GM12878 (cell line): Measurements from ENCODE around the gene ATOSA. TPM values are rescaled to one million over a fixed set of nuclear protein-coding genes. Genes with fewer than 3 reads are reported as not detected.

ENCODE experiments used
- ATAC-seq: fragments of 200-7000 bp; cut with Tn5 transposase; 3 replicates; pipeline ENCODE4 v1.9.1; 2020; ENCODE audit warnings: mild to moderate bottlenecking, moderate library complexity
- BruUV-seq: library from RNA; stranded (reverse); fragments of 400-500 nt; replicated peaks from 2 replicates; lab custom pipeline; 2021; lab: Mats Ljungman, UMichigan
- CTCF ChIA-PET: fragments of 300-600 bp; sonication (Branson Sonifier 250); formaldehyde crosslinking; extraction: SDS; loops from one replicate; lab custom pipeline; 2021; ENCODE audit warnings: inconsistent platforms; lab: Yijun Ruan, JAX
- POLR2A ChIA-PET: fragments of 350-600 bp; formaldehyde crosslinking; extraction: SDS; loops from one replicate; lab custom pipeline; 2021; ENCODE audit warnings: inconsistent platforms; lab: Charles Lee
- RAD21 ChIA-PET: fragments of 300-600 bp; sonication (Branson Sonifier 250); formaldehyde crosslinking; loops from one replicate; lab custom pipeline; 2023; ENCODE audit warnings: antibody characterized with exemption; ENCODE audit not compliant: unreplicated experiment; lab: Charles Lee
- SMC1A ChIA-PET: fragments of 300-600 bp; sonication (Branson Sonifier 250); formaldehyde crosslinking; loops from one replicate; lab custom pipeline; 2023; ENCODE audit not compliant: unreplicated experiment, uncharacterized antibody; lab: Charles Lee
- DNase-seq: peaks from one replicate; pipeline ENCODE4 v3.0.0-alpha.2; 2011; ENCODE audit warnings: low read depth, low spot score
- FAIRE-seq: peaks from 3 replicates; lab custom pipeline; 2011; peaks lifted over from hg19 to GRCh38; lab: Jason Lieb, UNC
- H2AFZ ChIP-seq: 2 replicates; pipeline ENCODE4 v1.6.0; 2011; ENCODE audit warnings: low read depth, low read length, control low read depth; ENCODE audit not compliant: control insufficient read depth
- H3K27ac ChIP-seq: 2 replicates; pipeline ENCODE4 v1.5.1; 2011; ENCODE audit warnings: control low read depth; ENCODE audit not compliant: control insufficient read depth, insufficient read depth
- H3K27me3 ChIP-seq, 2 experiments: replicated peaks in 1 of 2; 2 replicates each; pipeline versions ENCODE4 v1.6.0 to v1.6.1; 2011; ENCODE audit warnings: low read length in 1 of 2; ENCODE audit not compliant: control insufficient read depth in 2 of 2, insufficient read depth in 2 of 2
- H3K36me3 ChIP-seq, 2 experiments: 2 replicates each; pipeline ENCODE4 v1.5.1; 2011; ENCODE audit warnings: low read length in 1 of 2; ENCODE audit not compliant: control insufficient read depth in 2 of 2, insufficient read depth in 2 of 2
- H3K4me1 ChIP-seq: 2 replicates; pipeline ENCODE4 v1.6.1; 2011; ENCODE audit warnings: mild to moderate bottlenecking, low read length, moderate library complexity, mixed read lengths; ENCODE audit not compliant: control insufficient read depth, insufficient read depth
- H3K4me2 ChIP-seq: 2 replicates; pipeline ENCODE4 v1.6.0; 2011; ENCODE audit warnings: control low read depth; ENCODE audit not compliant: control insufficient read depth, insufficient read depth
- H3K4me3 ChIP-seq: fragments of 200-600 bp; sonication (generic); 2 replicates; pipeline ENCODE4 v1.5.1; 2016
- H3K79me2 ChIP-seq: 2 replicates; pipeline ENCODE4 v1.6.0; 2011; ENCODE audit warnings: low read length; ENCODE audit not compliant: control insufficient read depth, insufficient read depth
- H3K9ac ChIP-seq: 2 replicates; pipeline ENCODE4 v1.8.0; 2011; ENCODE audit warnings: low read length, control low read depth, mixed read lengths; ENCODE audit not compliant: control insufficient read depth, insufficient read depth
- H3K9me3 ChIP-seq: replicated peaks from 3 replicates; pipeline ENCODE4 v1.5.1; 2011; ENCODE audit warnings: mild to moderate bottlenecking, low read length; ENCODE audit not compliant: control insufficient read depth, insufficient read depth
- H4K20me1 ChIP-seq: 2 replicates; pipeline ENCODE4 v1.6.0; 2011; ENCODE audit not compliant: control insufficient read depth, insufficient read depth
- EED ChIP-seq: sonication (generic); IDR thresholded peaks from 2 replicates; pipeline ENCODE4 v1.6.1; 2016; ENCODE audit warnings: antibody characterized with exemption, low read depth
- ESRRA ChIP-seq: IDR thresholded peaks from 2 replicates; pipeline ENCODE4 v1.6.1; 2012; ENCODE audit warnings: mild to moderate bottlenecking, low read length, improper control_type of control experiment
- JUNB ChIP-seq: IDR thresholded peaks from 2 replicates; pipeline ENCODE4 v1.6.1; 2016; ENCODE audit warnings: antibody characterized with exemption, mild to moderate bottlenecking
- RAD21 ChIP-seq: IDR thresholded peaks from 2 replicates; pipeline ENCODE4 v1.6.1; 2011; ENCODE audit warnings: mild to moderate bottlenecking, low read depth, low read length, moderate library complexity; ENCODE audit not compliant: insufficient read depth
- TAF1 ChIP-seq: IDR thresholded peaks from 2 replicates; pipeline ENCODE4 v1.6.1; 2011; ENCODE audit warnings: mild to moderate bottlenecking, low read depth, low read length, borderline replicate concordance
- TBL1XR1 ChIP-seq: IDR thresholded peaks from 2 replicates; pipeline ENCODE4 v1.6.1; 2012; ENCODE audit warnings: low read depth, low read length, improper control_type of control experiment
- TCF3 ChIP-seq: IDR thresholded peaks from 2 replicates; pipeline ENCODE4 v1.6.1; 2012; ENCODE audit warnings: low read depth, mild to moderate bottlenecking, low read length, borderline replicate concordance; ENCODE audit not compliant: insufficient read depth
- TCF7 ChIP-seq: IDR thresholded peaks from 2 replicates; pipeline ENCODE4 v1.6.1; 2014; ENCODE audit warnings: antibody characterized with exemption, borderline replicate concordance
- ZZZ3 ChIP-seq: IDR thresholded peaks from 2 replicates; pipeline ENCODE4 v1.6.1; 2011; ENCODE audit warnings: low read depth; ENCODE audit not compliant: control insufficient read depth, insufficient read length
- WGBS: methylation state at CpG from one replicate; pipeline ENCODE4 v1.1.6; 2016; ENCODE audit warnings: low lambda C conversion rate; ENCODE audit not compliant: insufficient replicate concordance, insufficient coverage; ENCODE audit errors: missing lambda C conversion rate; 5-methylcytosine and 5-hydroxymethylcytosine counted together
- in situ Hi-C: fragments of 300-500 bp; cut with MboI; formaldehyde crosslinking; loops from 9 replicates; pipeline ENCODE4 v1.14.3; 2018; ENCODE audit warnings: mixed read lengths
- intact Hi-C: fragments of 100-400 bp; cut with micrococcal nuclease; formaldehyde crosslinking; loops from one replicate; pipeline ENCODE4 v1.14.2; 2022; ENCODE audit not compliant: unreplicated experiment
- polyA plus RNA-seq, 11 experiments: library from polyadenylated mRNA; depleted of rRNA in 4 of 11; unstranded in 6 of 11; stranded (reverse) in 5 of 11; fragments of >200 nt; fragmentation: Nextera tagmentation in 4 of 11; fragmentation: Illumina TruSeq in 1 of 11; extraction: Ambion mirVana in 4 of 11; extraction: Trizol in 1 of 11; gene quantifications; 1 replicate in 1 of 11; 2 replicates in 10 of 11; pipeline versions ENCODE4 v1.2.1 to v1.2.3, GENCODE V29; 2011 to 2016; ENCODE audit warnings: inconsistent platforms in 2 of 11, missing spikeins in 2 of 11, low read depth in 1 of 11
- total RNA-seq, 4 experiments: library from RNA; depleted of rRNA in 3 of 4; stranded (reverse); fragments of >200 nt in 3 of 4; fragmentation: Illumina TruSeq in 1 of 4; extraction: Trizol in 1 of 4; gene quantifications; 2 replicates each; pipeline versions ENCODE4 v1.2.1 to v1.2.3, GENCODE V29; 2013 to 2021
- TF ChIP-seq, protein P1 (sequence below): fragments of 450-650 bp; IDR thresholded peaks from 2 replicates; pipeline ENCODE4 v1.6.1; 2017; ENCODE audit warnings: low read depth, mild to moderate bottlenecking, moderate library complexity
- TF ChIP-seq, protein P2 (sequence below): fragments of 450-650 bp; IDR thresholded peaks from 2 replicates; pipeline ENCODE4 v1.6.1; 2014; ENCODE audit warnings: mild to moderate bottlenecking
- TF ChIP-seq, protein P3 (sequence below): fragments of 450-650 bp; IDR thresholded peaks from 2 replicates; pipeline ENCODE4 v1.6.1; 2016; ENCODE audit warnings: mild to moderate bottlenecking
- TF ChIP-seq, protein P4 (sequence below): IDR thresholded peaks from 2 replicates; pipeline ENCODE4 v1.6.1; 2012; ENCODE audit warnings: low read depth, low read length, improper control_type of control experiment
- TF ChIP-seq, protein P5 (sequence below): fragments of 150-350 bp; IDR thresholded peaks from 2 replicates; pipeline ENCODE4 v1.6.1; 2016; ENCODE audit warnings: low read depth, low read length

The ATOSA gene
- total and polyA plus RNA-seq, 10 of the 15 experiments (the other 5 are each of a cell fraction or from before 2014, with no cell fraction given), result 6.8 to 24.3 (median 14.6) TPM

DNA sequence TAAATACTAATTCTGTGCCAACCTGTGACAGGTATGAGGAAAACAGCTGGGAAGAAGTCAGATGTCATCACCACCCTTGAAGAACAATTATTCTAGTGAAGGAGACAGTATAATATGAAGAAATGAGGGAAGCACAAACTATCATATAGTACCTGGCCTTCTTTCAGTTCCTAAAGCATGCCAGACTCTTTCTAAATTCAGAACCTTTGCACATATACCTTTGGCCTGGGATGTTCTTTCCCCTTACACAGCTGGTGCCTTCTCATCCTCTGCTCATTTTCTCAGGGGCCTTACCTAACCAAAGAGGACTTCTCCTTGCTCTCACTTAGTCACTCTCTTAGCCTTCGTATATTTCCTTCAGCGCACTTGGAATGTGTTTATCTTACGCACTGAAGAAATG, 19.0 kb downstream of the ATOSA start:
- in situ Hi-C loops, result no loop called here
- intact Hi-C loops, result no loop called here
- Histone ChIP-seq H4K20me1 (no peaks in the 10 kb centered on the region), H3K79me2 (no peaks in the 10 kb centered on the region), H3K27me3 (no peaks in the 10 kb centered on the region), H3K4me1 (peaks cover 15% of the 10 kb centered on the region), H3K9me3 (no peaks in the 10 kb centered on the region), H3K36me3 (0 out of 4 replicates have a peak, but pooled peaks cover 0 to 5% of the 10 kb centered on the region in 2 experiments), H3K4me2 (no peak overlapping the region), H2AFZ (no peak overlapping the region), H3K9ac (no peak overlapping the region), H3K4me3 (no peak overlapping the region), H3K27ac (no peak overlapping the region)
- POLR2A ChIA-PET, result no interaction called here
- CTCF ChIA-PET, result interaction anchor here (1.8 kb wide), 1 partner anchor 67 kb away, joined by 4 read pairs; no protein-coding TSS in a partner anchor
- FAIRE-seq, result no peak
- DNase-seq, result no peak
- no TSS peak for BruUV-seq
- no peak for ATAC-seq
- 99% methylated on average over 3 of the region's 3 CpGs for WGBS
- RAD21 ChIA-PET, result no interaction called here
- SMC1A ChIA-PET, result no interaction called here
- TF ChIP-seq TCF3, result no peak
- TF ChIP-seq, protein P1, sequence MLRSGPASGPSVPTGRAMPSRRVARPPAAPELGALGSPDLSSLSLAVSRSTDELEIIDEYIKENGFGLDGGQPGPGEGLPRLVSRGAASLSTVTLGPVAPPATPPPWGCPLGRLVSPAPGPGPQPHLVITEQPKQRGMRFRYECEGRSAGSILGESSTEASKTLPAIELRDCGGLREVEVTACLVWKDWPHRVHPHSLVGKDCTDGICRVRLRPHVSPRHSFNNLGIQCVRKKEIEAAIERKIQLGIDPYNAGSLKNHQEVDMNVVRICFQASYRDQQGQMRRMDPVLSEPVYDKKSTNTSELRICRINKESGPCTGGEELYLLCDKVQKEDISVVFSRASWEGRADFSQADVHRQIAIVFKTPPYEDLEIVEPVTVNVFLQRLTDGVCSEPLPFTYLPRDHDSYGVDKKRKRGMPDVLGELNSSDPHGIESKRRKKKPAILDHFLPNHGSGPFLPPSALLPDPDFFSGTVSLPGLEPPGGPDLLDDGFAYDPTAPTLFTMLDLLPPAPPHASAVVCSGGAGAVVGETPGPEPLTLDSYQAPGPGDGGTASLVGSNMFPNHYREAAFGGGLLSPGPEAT, result no peak
- no peak for TF ChIP-seq TAF1
- TF ChIP-seq, protein P2, sequence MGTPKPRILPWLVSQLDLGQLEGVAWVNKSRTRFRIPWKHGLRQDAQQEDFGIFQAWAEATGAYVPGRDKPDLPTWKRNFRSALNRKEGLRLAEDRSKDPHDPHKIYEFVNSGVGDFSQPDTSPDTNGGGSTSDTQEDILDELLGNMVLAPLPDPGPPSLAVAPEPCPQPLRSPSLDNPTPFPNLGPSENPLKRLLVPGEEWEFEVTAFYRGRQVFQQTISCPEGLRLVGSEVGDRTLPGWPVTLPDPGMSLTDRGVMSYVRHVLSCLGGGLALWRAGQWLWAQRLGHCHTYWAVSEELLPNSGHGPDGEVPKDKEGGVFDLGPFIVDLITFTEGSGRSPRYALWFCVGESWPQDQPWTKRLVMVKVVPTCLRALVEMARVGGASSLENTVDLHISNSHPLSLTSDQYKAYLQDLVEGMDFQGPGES, result no peak
- TF ChIP-seq, protein P3, sequence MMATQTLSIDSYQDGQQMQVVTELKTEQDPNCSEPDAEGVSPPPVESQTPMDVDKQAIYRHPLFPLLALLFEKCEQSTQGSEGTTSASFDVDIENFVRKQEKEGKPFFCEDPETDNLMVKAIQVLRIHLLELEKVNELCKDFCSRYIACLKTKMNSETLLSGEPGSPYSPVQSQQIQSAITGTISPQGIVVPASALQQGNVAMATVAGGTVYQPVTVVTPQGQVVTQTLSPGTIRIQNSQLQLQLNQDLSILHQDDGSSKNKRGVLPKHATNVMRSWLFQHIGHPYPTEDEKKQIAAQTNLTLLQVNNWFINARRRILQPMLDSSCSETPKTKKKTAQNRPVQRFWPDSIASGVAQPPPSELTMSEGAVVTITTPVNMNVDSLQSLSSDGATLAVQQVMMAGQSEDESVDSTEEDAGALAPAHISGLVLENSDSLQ, result no peak
- no peak for TF ChIP-seq TCF7
- TF ChIP-seq ESRRA, result no peak
- TF ChIP-seq, protein P4, sequence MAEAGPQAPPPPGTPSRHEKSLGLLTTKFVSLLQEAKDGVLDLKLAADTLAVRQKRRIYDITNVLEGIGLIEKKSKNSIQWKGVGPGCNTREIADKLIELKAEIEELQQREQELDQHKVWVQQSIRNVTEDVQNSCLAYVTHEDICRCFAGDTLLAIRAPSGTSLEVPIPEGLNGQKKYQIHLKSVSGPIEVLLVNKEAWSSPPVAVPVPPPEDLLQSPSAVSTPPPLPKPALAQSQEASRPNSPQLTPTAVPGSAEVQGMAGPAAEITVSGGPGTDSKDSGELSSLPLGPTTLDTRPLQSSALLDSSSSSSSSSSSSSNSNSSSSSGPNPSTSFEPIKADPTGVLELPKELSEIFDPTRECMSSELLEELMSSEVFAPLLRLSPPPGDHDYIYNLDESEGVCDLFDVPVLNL, result no peak
- TF ChIP-seq, protein P5, sequence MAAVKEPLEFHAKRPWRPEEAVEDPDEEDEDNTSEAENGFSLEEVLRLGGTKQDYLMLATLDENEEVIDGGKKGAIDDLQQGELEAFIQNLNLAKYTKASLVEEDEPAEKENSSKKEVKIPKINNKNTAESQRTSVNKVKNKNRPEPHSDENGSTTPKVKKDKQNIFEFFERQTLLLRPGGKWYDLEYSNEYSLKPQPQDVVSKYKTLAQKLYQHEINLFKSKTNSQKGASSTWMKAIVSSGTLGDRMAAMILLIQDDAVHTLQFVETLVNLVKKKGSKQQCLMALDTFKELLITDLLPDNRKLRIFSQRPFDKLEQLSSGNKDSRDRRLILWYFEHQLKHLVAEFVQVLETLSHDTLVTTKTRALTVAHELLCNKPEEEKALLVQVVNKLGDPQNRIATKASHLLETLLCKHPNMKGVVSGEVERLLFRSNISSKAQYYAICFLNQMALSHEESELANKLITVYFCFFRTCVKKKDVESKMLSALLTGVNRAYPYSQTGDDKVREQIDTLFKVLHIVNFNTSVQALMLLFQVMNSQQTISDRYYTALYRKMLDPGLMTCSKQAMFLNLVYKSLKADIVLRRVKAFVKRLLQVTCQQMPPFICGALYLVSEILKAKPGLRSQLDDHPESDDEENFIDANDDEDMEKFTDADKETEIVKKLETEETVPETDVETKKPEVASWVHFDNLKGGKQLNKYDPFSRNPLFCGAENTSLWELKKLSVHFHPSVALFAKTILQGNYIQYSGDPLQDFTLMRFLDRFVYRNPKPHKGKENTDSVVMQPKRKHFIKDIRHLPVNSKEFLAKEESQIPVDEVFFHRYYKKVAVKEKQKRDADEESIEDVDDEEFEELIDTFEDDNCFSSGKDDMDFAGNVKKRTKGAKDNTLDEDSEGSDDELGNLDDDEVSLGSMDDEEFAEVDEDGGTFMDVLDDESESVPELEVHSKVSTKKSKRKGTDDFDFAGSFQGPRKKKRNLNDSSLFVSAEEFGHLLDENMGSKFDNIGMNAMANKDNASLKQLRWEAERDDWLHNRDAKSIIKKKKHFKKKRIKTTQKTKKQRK, result no peak
- TF ChIP-seq TBL1XR1, result no peak
- no peak for TF ChIP-seq JUNB
- TF ChIP-seq ZZZ3, result no peak
- no peak for TF ChIP-seq RAD21
- no peak for TF ChIP-seq EED
